Tibial nerve (tissue), 4 donors: ENCODE data around the gene LRRN4CL.

ENCODE experiments used
- EP300 ChIP-seq, 2 donors: sonication (generic); formaldehyde crosslinking; IDR thresholded peaks; one replicate each; pipeline ENCODE4 v1.6.1; 2017; ENCODE audit warnings: antibody characterized with exemption in 2 of 2, mild to moderate bottlenecking in 1 of 2
- POLR2A ChIP-seq, 2 donors: fragments of 450-650 bp; IDR thresholded peaks; one replicate each; pipeline ENCODE4 v1.6.1; 2017; ENCODE audit warnings: antibody characterized with exemption in 2 of 2, mild to moderate bottlenecking in 2 of 2, moderate library complexity in 2 of 2
- TF ChIP-seq, protein P1 (sequence below), 5 experiments: fragments of 200-600 bp in 3 of 5; fragments of 450-650 bp in 2 of 5; sonication (generic) in 3 of 5; IDR thresholded peaks; one replicate each; pipeline ENCODE4 v1.5.1; 2016 to 2019; ENCODE audit warnings: antibody characterized with exemption in 5 of 5, mild to moderate bottlenecking in 3 of 5, moderate library complexity in 2 of 5

DNA sequence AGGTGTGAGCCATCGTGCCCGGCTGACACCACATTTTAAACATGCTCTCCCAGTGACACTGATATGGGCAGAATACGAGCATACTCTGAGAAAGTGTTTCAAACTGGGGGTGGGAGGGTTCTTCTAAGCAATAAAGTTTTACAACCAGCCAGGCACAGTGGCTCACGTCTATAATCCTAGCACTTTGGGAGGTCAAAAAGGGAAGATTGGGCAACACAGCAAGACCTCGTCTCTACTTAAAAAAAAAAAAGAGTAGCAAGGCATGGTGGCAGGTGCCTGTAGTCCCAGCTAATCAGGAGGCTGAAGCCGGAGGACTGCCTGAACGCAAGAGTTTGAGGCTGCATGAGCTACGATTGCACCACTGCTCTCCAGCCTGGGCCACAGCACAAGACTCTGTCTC, 45.1 kb downstream of the LRRN4CL start:
- TF ChIP-seq POLR2A (IDR thresholded peaks at IDR 0.05) (no peak), EP300 (IDR thresholded peaks at IDR 0.05) (no peak)
- TF ChIP-seq, protein P1, sequence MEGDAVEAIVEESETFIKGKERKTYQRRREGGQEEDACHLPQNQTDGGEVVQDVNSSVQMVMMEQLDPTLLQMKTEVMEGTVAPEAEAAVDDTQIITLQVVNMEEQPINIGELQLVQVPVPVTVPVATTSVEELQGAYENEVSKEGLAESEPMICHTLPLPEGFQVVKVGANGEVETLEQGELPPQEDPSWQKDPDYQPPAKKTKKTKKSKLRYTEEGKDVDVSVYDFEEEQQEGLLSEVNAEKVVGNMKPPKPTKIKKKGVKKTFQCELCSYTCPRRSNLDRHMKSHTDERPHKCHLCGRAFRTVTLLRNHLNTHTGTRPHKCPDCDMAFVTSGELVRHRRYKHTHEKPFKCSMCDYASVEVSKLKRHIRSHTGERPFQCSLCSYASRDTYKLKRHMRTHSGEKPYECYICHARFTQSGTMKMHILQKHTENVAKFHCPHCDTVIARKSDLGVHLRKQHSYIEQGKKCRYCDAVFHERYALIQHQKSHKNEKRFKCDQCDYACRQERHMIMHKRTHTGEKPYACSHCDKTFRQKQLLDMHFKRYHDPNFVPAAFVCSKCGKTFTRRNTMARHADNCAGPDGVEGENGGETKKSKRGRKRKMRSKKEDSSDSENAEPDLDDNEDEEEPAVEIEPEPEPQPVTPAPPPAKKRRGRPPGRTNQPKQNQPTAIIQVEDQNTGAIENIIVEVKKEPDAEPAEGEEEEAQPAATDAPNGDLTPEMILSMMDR (IDR thresholded peaks at IDR 0.05), result no peak
